Tibial nerve (tissue), 4 donors: ENCODE measurements around the gene CORIN. TPM values are rescaled to one million over a fixed set of nuclear protein-coding genes. Genes with fewer than 3 reads are reported as not detected.
"Not testable (repeated sequence)": the region's sequence is repeated elsewhere in the genome, so short reads cannot be mapped to it uniquely, and the experiment has no call there.

Experiments used
- DNase-seq, 2 donors: peaks; one replicate each; pipeline ENCODE4 v3.0.0-alpha.2; 2019; ENCODE audit warnings: low spot score in 2 of 2
- H3K27ac ChIP-seq, 4 donors: fragments of 200-600 bp; sonication (generic) in 3 of 4; one replicate each; pipeline ENCODE4 v1.5.1; 2017 to 2019; ENCODE audit warnings: mild to moderate bottlenecking in 1 of 4
- H3K27me3 ChIP-seq, 2 donors: fragments of 200-600 bp; sonication (generic) in 1 of 2; one replicate each; pipeline versions ENCODE4 v1.5.1 to v1.6.0; 2017 to 2019
- H3K36me3 ChIP-seq, 3 donors: fragments of 200-600 bp; sonication (generic); one replicate each; pipeline ENCODE4 v1.5.1; 2018 to 2019
- H3K4me1 ChIP-seq, 4 donors: fragments of 200-600 bp; sonication (generic) in 3 of 4; one replicate each; pipeline ENCODE4 v1.5.1; 2017 to 2019
- H3K4me3 ChIP-seq, 4 donors: fragments of 200-600 bp; sonication (generic) in 3 of 4; one replicate each; pipeline ENCODE4 v1.5.1; 2017 to 2019; ENCODE audit warnings: mild to moderate bottlenecking in 1 of 4, moderate library complexity in 1 of 4
- H3K9me3 ChIP-seq, 4 donors: fragments of 200-600 bp; sonication (generic) in 3 of 4; one replicate each; pipeline ENCODE4 v1.5.1; 2017 to 2019
- EP300 ChIP-seq, 2 donors: sonication (generic); formaldehyde crosslinking; IDR thresholded peaks; one replicate each; pipeline ENCODE4 v1.6.1; 2017; ENCODE audit warnings: antibody characterized with exemption in 2 of 2, mild to moderate bottlenecking in 1 of 2
- POLR2A ChIP-seq, 2 donors: fragments of 450-650 bp; IDR thresholded peaks; one replicate each; pipeline ENCODE4 v1.6.1; 2017; ENCODE audit warnings: antibody characterized with exemption in 2 of 2, mild to moderate bottlenecking in 2 of 2, moderate library complexity in 2 of 2
- WGBS, 2 donors: methylation state at CpG; one replicate each; pipeline ENCODE4 v1.1.5; 2018; 5-methylcytosine and 5-hydroxymethylcytosine counted together
- total RNA-seq, 4 donors: library from RNA; depleted of rRNA; stranded (reverse); fragments of >200 nt; gene quantifications; one replicate each; pipeline ENCODE4 v1.1.0, GENCODE V29; 2016
- TF ChIP-seq, protein P1 (sequence below), 5 experiments: fragments of 200-600 bp in 3 of 5; fragments of 450-650 bp in 2 of 5; sonication (generic) in 3 of 5; IDR thresholded peaks; one replicate each; pipeline ENCODE4 v1.5.1; 2016 to 2019; ENCODE audit warnings: antibody characterized with exemption in 5 of 5, mild to moderate bottlenecking in 3 of 5, moderate library complexity in 2 of 5

Gene CORIN
- total RNA-seq, 4 donors from 2014 or later, result 0.22 to 0.42 TPM; not detected in 2

DNA sequence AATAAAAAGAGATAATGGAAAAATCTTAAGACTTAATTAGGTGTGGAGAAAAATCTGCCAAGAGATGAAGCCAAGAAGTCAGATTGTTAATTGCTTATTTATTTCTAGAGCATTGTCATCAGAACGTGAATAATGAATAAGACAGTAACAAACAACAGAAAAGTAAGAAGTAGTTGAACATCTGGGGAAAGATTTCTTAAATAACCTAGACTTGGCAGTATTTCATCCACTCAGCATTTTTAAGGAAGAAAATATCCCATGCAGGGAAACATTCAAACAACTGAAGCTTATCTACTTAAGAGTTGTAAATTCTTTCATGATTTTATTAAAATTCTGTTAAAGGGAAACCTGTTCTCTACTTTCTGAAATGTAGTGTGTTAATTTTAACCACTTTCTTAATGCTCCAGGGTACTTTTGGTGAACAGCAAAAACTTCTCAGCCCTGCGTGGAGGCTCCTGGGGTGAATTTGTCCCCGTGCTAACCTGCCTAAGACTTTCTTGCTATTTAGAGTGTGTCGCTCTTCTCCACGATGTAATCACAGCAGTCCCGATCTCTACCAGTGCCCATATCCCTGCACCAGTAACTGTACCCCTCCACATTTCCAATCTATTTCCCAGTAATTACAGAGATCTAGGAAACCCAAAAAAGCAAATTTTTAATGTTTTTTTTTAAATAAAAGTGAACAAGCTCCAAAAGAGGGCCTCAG is 124.6 kb downstream of the CORIN start:
- H3K27ac ChIP-seq, result no peak overlapping the region
- 49 to 50% methylated on average over 6 of the region's 6 CpGs for WGBS, 2 donors
- DNase-seq, result no peak
- no peak overlapping the region for H3K4me3 ChIP-seq
- TF ChIP-seq, protein P1, sequence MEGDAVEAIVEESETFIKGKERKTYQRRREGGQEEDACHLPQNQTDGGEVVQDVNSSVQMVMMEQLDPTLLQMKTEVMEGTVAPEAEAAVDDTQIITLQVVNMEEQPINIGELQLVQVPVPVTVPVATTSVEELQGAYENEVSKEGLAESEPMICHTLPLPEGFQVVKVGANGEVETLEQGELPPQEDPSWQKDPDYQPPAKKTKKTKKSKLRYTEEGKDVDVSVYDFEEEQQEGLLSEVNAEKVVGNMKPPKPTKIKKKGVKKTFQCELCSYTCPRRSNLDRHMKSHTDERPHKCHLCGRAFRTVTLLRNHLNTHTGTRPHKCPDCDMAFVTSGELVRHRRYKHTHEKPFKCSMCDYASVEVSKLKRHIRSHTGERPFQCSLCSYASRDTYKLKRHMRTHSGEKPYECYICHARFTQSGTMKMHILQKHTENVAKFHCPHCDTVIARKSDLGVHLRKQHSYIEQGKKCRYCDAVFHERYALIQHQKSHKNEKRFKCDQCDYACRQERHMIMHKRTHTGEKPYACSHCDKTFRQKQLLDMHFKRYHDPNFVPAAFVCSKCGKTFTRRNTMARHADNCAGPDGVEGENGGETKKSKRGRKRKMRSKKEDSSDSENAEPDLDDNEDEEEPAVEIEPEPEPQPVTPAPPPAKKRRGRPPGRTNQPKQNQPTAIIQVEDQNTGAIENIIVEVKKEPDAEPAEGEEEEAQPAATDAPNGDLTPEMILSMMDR (IDR thresholded peaks at IDR 0.05), result no peak
- TF ChIP-seq EP300 (IDR thresholded peaks at IDR 0.05) (no peak), POLR2A (IDR thresholded peaks at IDR 0.05) (no peak)
- peaks cover 0 to 6% (median 0%) of the 10 kb centered on the region in 4 donors for H3K4me1 ChIP-seq
- H3K36me3 ChIP-seq, result no peaks in the 10 kb centered on the region
- no peaks in the 10 kb centered on the region for H3K9me3 ChIP-seq
- no peaks in the 10 kb centered on the region for H3K27me3 ChIP-seq

DNA sequence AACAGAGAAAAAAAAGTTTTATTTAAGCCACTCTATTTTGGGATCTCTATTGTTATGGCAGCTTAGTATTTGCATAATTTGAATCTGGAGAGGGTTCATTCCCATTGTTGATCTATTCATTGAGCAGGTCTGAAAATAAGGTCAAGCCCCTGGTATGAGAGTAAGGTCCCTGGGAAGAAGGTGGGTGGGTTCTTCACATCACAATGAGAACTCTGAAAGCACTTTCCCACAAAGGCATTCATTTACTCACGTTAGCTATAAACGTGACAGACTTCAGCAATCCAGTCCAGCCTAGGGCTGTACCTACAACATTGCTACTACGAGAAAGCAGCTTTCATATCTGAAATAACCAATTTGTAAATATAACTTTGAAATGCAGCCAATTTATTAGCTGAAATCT is 126.2 kb downstream of the CORIN start:
- TF ChIP-seq EP300 (IDR thresholded peaks at IDR 0.05), result no peak
- H3K27ac ChIP-seq, result no peak overlapping the region
- no peaks in the 10 kb centered on the region for H3K27me3 ChIP-seq
- no peaks in the 10 kb centered on the region for H3K36me3 ChIP-seq
- DNase-seq, result no peak
- no peaks in the 10 kb centered on the region for H3K9me3 ChIP-seq
- peaks cover 0 to 6% (median 0%) of the 10 kb centered on the region in 4 donors for H3K4me1 ChIP-seq
- H3K4me3 ChIP-seq, result no peak overlapping the region
- WGBS, 2 donors, result 59 to 63% methylated on average over 3 of the region's 3 CpGs

DNA sequence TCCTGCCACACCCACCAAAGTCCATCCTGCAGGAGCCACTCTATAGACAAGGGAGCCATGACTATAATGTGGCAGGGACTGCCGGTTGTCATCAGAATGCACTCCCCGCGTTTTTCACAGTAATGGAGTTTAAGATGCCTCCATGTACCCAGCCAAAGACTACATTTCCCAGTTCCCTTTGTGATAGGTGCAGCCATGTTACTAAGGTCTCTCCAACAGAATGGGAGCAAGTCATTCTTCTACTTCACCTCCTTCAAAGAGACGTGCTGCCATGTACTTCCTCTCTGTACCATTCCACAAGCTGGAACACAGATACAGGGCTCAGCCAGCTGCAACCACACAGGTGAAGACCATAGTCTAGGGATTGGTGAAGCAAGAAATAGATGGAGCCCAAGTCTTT is 126.7 kb downstream of the CORIN start:
- no peak for DNase-seq
- WGBS, 2 donors, result 83 to 89% methylated on average over 4 of the region's 4 CpGs
- Histone ChIP-seq H3K9me3 (no peaks in the 10 kb centered on the region), H3K36me3 (no peaks in the 10 kb centered on the region), H3K27me3 (no peaks in the 10 kb centered on the region), H3K27ac (no peak overlapping the region), H3K4me3 (no peak overlapping the region), H3K4me1 (peaks cover 0 to 6% (median 0%) of the 10 kb centered on the region in 4 donors)
- TF ChIP-seq POLR2A (IDR thresholded peaks at IDR 0.05) (no peak), EP300 (IDR thresholded peaks at IDR 0.05) (no peak)
- TF ChIP-seq, protein P1 (IDR thresholded peaks at IDR 0.05), result no peak

DNA sequence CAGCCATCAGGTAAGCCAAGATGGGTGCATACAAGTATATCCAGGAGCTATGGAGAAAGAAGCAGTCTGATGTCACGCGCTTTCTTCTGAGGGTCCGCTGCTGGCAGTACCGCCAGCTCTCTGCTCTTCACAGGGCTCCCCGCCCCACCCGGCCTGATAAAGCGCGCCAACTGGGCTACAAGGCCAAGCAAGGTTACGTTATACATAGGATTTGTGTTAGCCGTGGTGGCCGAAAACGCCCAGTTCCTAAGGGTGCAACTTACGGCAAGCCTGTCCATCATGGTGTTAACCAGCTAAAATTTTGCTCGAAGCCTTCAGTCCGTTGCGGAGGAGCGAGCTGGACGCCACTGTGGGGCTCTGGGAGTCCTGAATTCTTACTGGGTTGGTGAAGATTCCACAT is 131.5 kb downstream of the CORIN start:
- not testable (repeated sequence) for H3K4me1 ChIP-seq, H3K27me3 ChIP-seq, H3K9me3 ChIP-seq, H3K27ac ChIP-seq, H3K4me3 ChIP-seq, DNase-seq, H3K36me3 ChIP-seq
- 96 to 97% methylated on average over 18 of the region's 18 CpGs for WGBS, 2 donors

DNA sequence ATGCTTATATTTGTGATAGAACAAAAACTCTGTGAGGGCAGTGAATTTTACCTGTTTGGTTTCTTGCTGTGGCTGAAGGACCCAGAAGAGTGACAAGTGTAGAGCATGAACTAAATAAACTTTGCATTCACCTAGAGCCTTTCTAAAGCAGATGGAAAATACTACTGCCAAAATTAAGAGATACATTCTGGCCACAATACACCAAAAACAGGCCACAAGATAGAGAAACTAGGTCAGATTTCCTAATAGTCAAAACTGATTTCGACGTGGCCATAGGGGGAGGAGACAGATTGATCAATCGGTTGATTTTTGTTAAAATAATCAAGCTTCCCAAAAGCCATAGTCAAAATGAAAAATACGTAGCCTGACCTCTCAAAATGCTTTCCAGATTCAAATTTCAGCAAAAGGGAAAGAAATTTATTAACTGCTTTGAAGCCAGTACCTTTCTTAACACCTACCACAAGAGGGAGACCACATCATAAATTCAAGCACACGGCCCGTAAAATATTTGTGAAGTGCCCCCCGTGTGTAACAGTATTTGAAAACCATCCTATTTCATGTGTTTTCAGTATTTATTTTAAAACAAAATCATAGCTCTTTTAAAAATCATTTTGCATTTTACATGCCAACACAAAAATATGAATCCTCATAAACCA is 132.4 kb downstream of the CORIN start:
- no peak for DNase-seq
- Histone ChIP-seq H3K4me1 (no peaks in the 10 kb centered on the region), H3K27ac (no peak overlapping the region), H3K4me3 (no peak overlapping the region), H3K9me3 (no peaks in the 10 kb centered on the region), H3K27me3 (no peaks in the 10 kb centered on the region), H3K36me3 (no peaks in the 10 kb centered on the region)
- TF ChIP-seq, protein P1 (IDR thresholded peaks at IDR 0.05), result no peak
- TF ChIP-seq POLR2A (IDR thresholded peaks at IDR 0.05) (no peak), EP300 (IDR thresholded peaks at IDR 0.05) (no peak)
- 40 to 48% methylated on average over 7 of the region's 7 CpGs for WGBS, 2 donors

DNA sequence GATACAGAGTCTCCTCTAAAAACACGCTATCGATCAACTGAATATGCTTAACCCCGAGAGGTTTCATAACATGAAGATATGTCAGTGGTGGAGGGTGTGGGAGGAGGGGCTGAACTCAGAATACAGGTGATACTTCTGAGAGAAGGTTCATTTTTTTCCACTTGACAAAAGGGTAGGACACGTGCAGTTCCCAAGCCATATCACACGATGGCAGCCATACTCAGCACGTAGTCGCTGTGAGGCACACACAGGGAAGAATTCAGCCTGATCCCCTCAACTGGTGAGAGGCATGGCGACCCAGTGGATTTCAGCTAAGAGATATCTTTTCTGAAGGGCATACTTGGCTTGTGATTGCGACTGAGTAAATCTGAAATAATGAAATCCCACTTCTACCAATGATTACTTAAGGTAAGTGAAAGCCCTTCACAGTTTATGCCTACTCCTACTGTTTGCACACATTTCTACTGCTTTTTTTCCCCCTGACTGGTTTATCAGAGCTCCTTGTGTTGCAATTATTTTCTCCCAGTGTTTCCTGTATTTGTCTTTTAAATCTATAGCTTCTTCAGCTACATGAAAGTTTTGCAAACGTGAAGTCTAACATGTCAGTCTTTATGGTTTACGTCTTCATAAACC is 133.1 kb downstream of the CORIN start:
- DNase-seq, result no peak
- Histone ChIP-seq H3K9me3 (no peaks in the 10 kb centered on the region), H3K27ac (no peak overlapping the region), H3K4me3 (no peak overlapping the region), H3K36me3 (no peaks in the 10 kb centered on the region), H3K27me3 (no peaks in the 10 kb centered on the region), H3K4me1 (no peaks in the 10 kb centered on the region)
- 50 to 53% methylated on average over 11 of the region's 11 CpGs for WGBS, 2 donors
- TF ChIP-seq, protein P1 (IDR thresholded peaks at IDR 0.05), result peak in 1 of 5 experiments; percentile 12
- TF ChIP-seq EP300 (IDR thresholded peaks at IDR 0.05), result no peak
